ENCODE data around the gene SYT9.

- TF ChIP-seq CTCF (IDR thresholded peaks at IDR 0.05), result no peak
- TF ChIP-seq POLR2A (IDR thresholded peaks at IDR 0.05), result no peak
- no peak for TF ChIP-seq EP300 (IDR thresholded peaks at IDR 0.05)
- no peak for TF ChIP-seq POLR2AphosphoS5 (IDR thresholded peaks at IDR 0.05)
Measured at GRCh38 chr11:7423946-7424345, 172.2 kb downstream of the SYT9 start.
